Panc1 (cell line): ENCODE results near the gene GOSR1. TPM values are rescaled to one million over a fixed set of nuclear protein-coding genes. Genes with fewer than 3 reads are reported as not detected.

Experiments
- ATAC-seq: fragments of 200-7000 bp; cut with Tn5 transposase; 2 replicates; pipeline ENCODE4 v1.9.1; 2020; ENCODE audit warnings: mild to moderate bottlenecking, moderate library complexity
- BruUV-seq: library from RNA; stranded (reverse); fragments of 400-500 nt; replicated peaks from 2 replicates; lab custom pipeline; 2021; lab: Mats Ljungman, UMichigan
- CTCF ChIA-PET: fragments of 300-600 bp; sonication (Branson Sonifier 250); formaldehyde crosslinking; loops from one replicate; lab custom pipeline; 2022; ENCODE audit warnings: antibody characterized with exemption; lab: Charles Lee
- POLR2A ChIA-PET: fragments of 300-600 bp; sonication (Branson Sonifier 250); formaldehyde crosslinking; loops from one replicate; lab custom pipeline; 2022; ENCODE audit warnings: antibody characterized with exemption; lab: Charles Lee
- DNase-seq: peaks from one replicate; pipeline ENCODE4 v3.0.0-alpha.2; 2010; ENCODE audit warnings: low read depth, low spot score
- H3K27ac ChIP-seq: 2 replicates; pipeline ENCODE4 v1.5.1; 2011; ENCODE audit warnings: mild to moderate bottlenecking, low read length, inconsistent platforms
- H3K27me3 ChIP-seq: fragments of 200-500 bp; sonication (Bioruptor generic); 2 replicates; pipeline ENCODE4 v1.6.0; 2014; ENCODE audit warnings: low read length, inconsistent platforms; ENCODE audit not compliant: control insufficient read depth, insufficient read depth
- H3K36me3 ChIP-seq: fragments of 200-500 bp; sonication (Bioruptor generic); 2 replicates; pipeline ENCODE4 v1.5.1; 2014; ENCODE audit warnings: inconsistent platforms, mild to moderate bottlenecking, low read length, moderate library complexity; ENCODE audit not compliant: control insufficient read depth, insufficient read depth
- H3K4me1 ChIP-seq: 2 replicates; pipeline ENCODE4 v1.5.1; 2011; ENCODE audit warnings: inconsistent platforms, mild to moderate bottlenecking, low read length, moderate library complexity; ENCODE audit not compliant: control insufficient read depth, insufficient read depth
- H3K4me3 ChIP-seq, 2 experiments: 2 replicates each; pipeline ENCODE4 v1.5.1; 2011 to 2012; ENCODE audit warnings: low read depth in 2 of 2, low read length in 2 of 2, mild to moderate bottlenecking in 2 of 2, inconsistent platforms in 1 of 2, moderate library complexity in 1 of 2
- H3K9me3 ChIP-seq: fragments of 200-500 bp; sonication (Bioruptor generic); 2 replicates; pipeline ENCODE4 v1.5.1; 2014; ENCODE audit warnings: low read depth, mild to moderate bottlenecking, inconsistent platforms, low read length, moderate library complexity; ENCODE audit not compliant: control insufficient read depth, insufficient read depth
- POLR2AphosphoS5 ChIP-seq: IDR thresholded peaks from 2 replicates; pipeline ENCODE4 v1.6.1; 2012; ENCODE audit warnings: mild to moderate bottlenecking, low read depth, low read length, moderate library complexity
- REST ChIP-seq, 2 experiments: IDR thresholded peaks; 2 replicates each; pipeline ENCODE4 v1.6.1; 2011 to 2012; ENCODE audit warnings: low read depth in 2 of 2, control low read depth in 1 of 2, low read length in 1 of 2, mild to moderate bottlenecking in 1 of 2, moderate library complexity in 1 of 2; ENCODE audit not compliant: insufficient read depth in 1 of 2
- SIN3A ChIP-seq: IDR thresholded peaks from 2 replicates; pipeline ENCODE4 v1.6.1; 2012; ENCODE audit warnings: low read depth, mild to moderate bottlenecking, low read length, moderate library complexity, borderline replicate concordance; ENCODE audit not compliant: insufficient read depth
- TCF7L2 ChIP-seq: IDR thresholded peaks from 2 replicates; pipeline ENCODE4 v1.6.1; 2011; ENCODE audit warnings: mild to moderate bottlenecking, low read depth, low read length, inconsistent platforms
- in situ Hi-C: cut with HindIII; loops from 2 replicates; pipeline ENCODE4 v1.10.0; 2016; ENCODE audit warnings: low sequenced_read_pairs, low pct_unique_long_range_greater_than_20kb
- intact Hi-C: fragments of 100-400 bp; cut with micrococcal nuclease; formaldehyde crosslinking; loops from one replicate; pipeline ENCODE4 v1.10.0; 2022; ENCODE audit not compliant: unreplicated experiment
- total RNA-seq: library from RNA; stranded (reverse); gene quantifications from one replicate; pipeline ENCODE4 v1.2.1, GENCODE V29; 2021; ENCODE audit not compliant: unreplicated experiment
- TF ChIP-seq, protein P1 (sequence below): fragments of 450-650 bp; IDR thresholded peaks from 2 replicates; pipeline ENCODE4 v1.5.1; 2017; ENCODE audit warnings: mild to moderate bottlenecking

Gene GOSR1
- total RNA-seq, 1 experiment from 2014 or later: 68.0 TPM

DNA sequence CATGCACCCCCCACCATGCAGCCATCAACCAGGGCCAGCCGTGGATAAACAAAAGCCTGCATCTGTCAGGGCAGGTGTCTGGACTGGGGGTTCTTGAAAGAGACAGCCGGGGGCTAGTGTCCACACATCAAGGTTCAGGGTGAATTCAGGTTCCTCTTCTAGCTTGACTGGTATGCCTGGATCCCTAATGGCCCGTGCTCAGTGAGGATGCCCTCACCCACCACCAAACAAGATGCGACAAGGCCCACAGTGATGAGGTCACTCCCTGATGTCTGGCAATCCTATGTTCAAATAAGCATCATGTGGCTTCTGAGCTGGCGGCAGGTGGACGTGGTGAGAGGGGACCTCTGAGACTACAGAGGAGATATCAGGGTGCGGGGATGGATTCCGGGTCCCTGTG is 64.6 kb downstream of the GOSR1 start:
- no peak overlapping the region for H3K27ac ChIP-seq
- no peak overlapping the region for H3K4me3 ChIP-seq
- CTCF ChIA-PET: no interaction called here
- ATAC-seq: no peak
- no peaks in the 10 kb centered on the region for H3K4me1 ChIP-seq
- no TSS peak for BruUV-seq
- DNase-seq: no peak
- POLR2A ChIA-PET: no interaction called here
- no peaks in the 10 kb centered on the region for H3K36me3 ChIP-seq
- in situ Hi-C loops: no loop called here
- H3K9me3 ChIP-seq: no peaks in the 10 kb centered on the region
- TF ChIP-seq SIN3A: no peak
- TF ChIP-seq, protein P1, sequence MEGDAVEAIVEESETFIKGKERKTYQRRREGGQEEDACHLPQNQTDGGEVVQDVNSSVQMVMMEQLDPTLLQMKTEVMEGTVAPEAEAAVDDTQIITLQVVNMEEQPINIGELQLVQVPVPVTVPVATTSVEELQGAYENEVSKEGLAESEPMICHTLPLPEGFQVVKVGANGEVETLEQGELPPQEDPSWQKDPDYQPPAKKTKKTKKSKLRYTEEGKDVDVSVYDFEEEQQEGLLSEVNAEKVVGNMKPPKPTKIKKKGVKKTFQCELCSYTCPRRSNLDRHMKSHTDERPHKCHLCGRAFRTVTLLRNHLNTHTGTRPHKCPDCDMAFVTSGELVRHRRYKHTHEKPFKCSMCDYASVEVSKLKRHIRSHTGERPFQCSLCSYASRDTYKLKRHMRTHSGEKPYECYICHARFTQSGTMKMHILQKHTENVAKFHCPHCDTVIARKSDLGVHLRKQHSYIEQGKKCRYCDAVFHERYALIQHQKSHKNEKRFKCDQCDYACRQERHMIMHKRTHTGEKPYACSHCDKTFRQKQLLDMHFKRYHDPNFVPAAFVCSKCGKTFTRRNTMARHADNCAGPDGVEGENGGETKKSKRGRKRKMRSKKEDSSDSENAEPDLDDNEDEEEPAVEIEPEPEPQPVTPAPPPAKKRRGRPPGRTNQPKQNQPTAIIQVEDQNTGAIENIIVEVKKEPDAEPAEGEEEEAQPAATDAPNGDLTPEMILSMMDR: no peak
- TF ChIP-seq REST (IDR thresholded peaks at IDR 0.05; ENCODE audit: insufficient read depth in 1 of 2, low read depth in 2 of 2, low read length in 1 of 2): no peak
- TF ChIP-seq TCF7L2: no peak
- no peak for TF ChIP-seq POLR2AphosphoS5
- intact Hi-C loops: no loop called here
- H3K27me3 ChIP-seq: peaks cover 3% of the 10 kb centered on the region; the same call in 1 of the 2 replicates

- ChIA-PET POLR2A (no interaction called here), CTCF (no interaction called here)
- Histone ChIP-seq H3K4me1 (no peaks in the 10 kb centered on the region), H3K4me3 (no peak overlapping the region), H3K36me3 (no peaks in the 10 kb centered on the region), H3K9me3 (no peaks in the 10 kb centered on the region), H3K27ac (no peak overlapping the region), H3K27me3 (peaks cover 3% of the 10 kb centered on the region; the same call in 1 of the 2 replicates)
- intact Hi-C loops: no loop called here
- TF ChIP-seq, protein P1: no peak
- TF ChIP-seq TCF7L2 (no peak), REST (IDR thresholded peaks at IDR 0.05; ENCODE audit: insufficient read depth in 1 of 2, low read depth in 2 of 2, low read length in 1 of 2) (no peak), POLR2AphosphoS5 (no peak), SIN3A (no peak)
- BruUV-seq: no TSS peak
- ATAC-seq (no peak), DNase-seq (no peak)
- in situ Hi-C loops: no loop called here
Observed at GRCh38 chr17:30543456-30543855, 66.2 kb downstream of the GOSR1 start.
